BJ (cell line): ENCODE data around the gene LGALS3. TPM values are rescaled to one million over a fixed set of nuclear protein-coding genes. Genes with fewer than 3 reads are reported as not detected.

Experiments
- CTCF ChIA-PET: fragments of 350-600 bp; formaldehyde crosslinking; extraction: SDS; loops from one replicate; lab custom pipeline; 2021; ENCODE audit warnings: antibody characterized with exemption, inconsistent platforms; lab: Yijun Ruan, JAX
- POLR2A ChIA-PET: fragments of 300-600 bp; sonication (Branson Sonifier 250); formaldehyde crosslinking; extraction: SDS; loops from one replicate; lab custom pipeline; 2021; ENCODE audit warnings: antibody characterized with exemption; lab: Charles Lee
- DNase-seq: peaks from one replicate; pipeline ENCODE4 v3.0.0-alpha.2; 2011; ENCODE audit warnings: low read depth
- H3K27me3 ChIP-seq: 2 replicates; pipeline ENCODE4 v1.6.0; 2011; ENCODE audit warnings: low read length; ENCODE audit not compliant: control insufficient read depth, insufficient read depth
- H3K36me3 ChIP-seq: 2 replicates; pipeline ENCODE4 v1.5.1; 2011; ENCODE audit warnings: low read length; ENCODE audit not compliant: control insufficient read depth, insufficient read depth
- H3K4me3 ChIP-seq: 2 replicates; pipeline ENCODE4 v1.5.1; 2011; ENCODE audit warnings: low read depth, mild to moderate bottlenecking, control low read depth, low read length
- polyA plus RNA-seq: library from polyadenylated mRNA; depleted of rRNA; stranded (reverse); fragments of >200 nt; gene quantifications from 2 replicates; pipeline ENCODE4 v1.2.3, GENCODE V29; 2011
- TF ChIP-seq, protein P1 (sequence below): IDR thresholded peaks from 2 replicates; pipeline ENCODE4 v1.5.1; 2011; ENCODE audit warnings: low read depth, mild to moderate bottlenecking, control low read depth, inconsistent platforms, low read length, moderate library complexity; ENCODE audit not compliant: insufficient read depth

LGALS3 gene
- polyA plus RNA-seq, 1 experiment, result 182 TPM

DNA sequence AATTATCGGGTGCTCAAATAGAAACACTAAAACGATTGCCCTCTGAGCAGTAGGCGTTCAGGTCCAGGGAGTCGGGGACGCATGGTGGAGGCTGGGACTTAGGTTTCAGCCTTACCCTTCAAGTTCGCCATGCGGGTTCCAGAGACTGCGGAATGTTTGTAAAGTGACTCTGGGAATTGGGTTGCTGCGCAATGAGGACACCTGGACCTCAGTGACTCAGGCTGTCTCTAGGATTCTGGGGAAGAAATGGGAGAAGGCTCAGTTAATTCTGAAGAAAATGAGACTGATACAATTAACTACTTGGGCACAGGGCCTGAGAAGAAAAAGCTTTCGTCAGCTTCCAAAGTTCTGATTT is 1.1 kb downstream of the LGALS3 start:
- DNase-seq, result no peak
- ChIA-PET CTCF (interaction anchor here (0.9 to 1.9 kb wide), 5 partner anchors 13 to 79 kb away, joined by 3 to 8 read pairs (median 5); partner anchors contain the start of gene MAPK1IP1L), POLR2A (interaction anchor here (1.1 kb wide), 1 partner anchor 11 kb away, joined by 3 read pairs; no protein-coding TSS in a partner anchor)
- TF ChIP-seq, protein P1, sequence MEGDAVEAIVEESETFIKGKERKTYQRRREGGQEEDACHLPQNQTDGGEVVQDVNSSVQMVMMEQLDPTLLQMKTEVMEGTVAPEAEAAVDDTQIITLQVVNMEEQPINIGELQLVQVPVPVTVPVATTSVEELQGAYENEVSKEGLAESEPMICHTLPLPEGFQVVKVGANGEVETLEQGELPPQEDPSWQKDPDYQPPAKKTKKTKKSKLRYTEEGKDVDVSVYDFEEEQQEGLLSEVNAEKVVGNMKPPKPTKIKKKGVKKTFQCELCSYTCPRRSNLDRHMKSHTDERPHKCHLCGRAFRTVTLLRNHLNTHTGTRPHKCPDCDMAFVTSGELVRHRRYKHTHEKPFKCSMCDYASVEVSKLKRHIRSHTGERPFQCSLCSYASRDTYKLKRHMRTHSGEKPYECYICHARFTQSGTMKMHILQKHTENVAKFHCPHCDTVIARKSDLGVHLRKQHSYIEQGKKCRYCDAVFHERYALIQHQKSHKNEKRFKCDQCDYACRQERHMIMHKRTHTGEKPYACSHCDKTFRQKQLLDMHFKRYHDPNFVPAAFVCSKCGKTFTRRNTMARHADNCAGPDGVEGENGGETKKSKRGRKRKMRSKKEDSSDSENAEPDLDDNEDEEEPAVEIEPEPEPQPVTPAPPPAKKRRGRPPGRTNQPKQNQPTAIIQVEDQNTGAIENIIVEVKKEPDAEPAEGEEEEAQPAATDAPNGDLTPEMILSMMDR, result no peak
- peak overlapping the region; percentile 83 for H3K4me3 ChIP-seq
- no peaks in the 10 kb centered on the region for H3K27me3 ChIP-seq
- no peaks in the 10 kb centered on the region for H3K36me3 ChIP-seq

DNA sequence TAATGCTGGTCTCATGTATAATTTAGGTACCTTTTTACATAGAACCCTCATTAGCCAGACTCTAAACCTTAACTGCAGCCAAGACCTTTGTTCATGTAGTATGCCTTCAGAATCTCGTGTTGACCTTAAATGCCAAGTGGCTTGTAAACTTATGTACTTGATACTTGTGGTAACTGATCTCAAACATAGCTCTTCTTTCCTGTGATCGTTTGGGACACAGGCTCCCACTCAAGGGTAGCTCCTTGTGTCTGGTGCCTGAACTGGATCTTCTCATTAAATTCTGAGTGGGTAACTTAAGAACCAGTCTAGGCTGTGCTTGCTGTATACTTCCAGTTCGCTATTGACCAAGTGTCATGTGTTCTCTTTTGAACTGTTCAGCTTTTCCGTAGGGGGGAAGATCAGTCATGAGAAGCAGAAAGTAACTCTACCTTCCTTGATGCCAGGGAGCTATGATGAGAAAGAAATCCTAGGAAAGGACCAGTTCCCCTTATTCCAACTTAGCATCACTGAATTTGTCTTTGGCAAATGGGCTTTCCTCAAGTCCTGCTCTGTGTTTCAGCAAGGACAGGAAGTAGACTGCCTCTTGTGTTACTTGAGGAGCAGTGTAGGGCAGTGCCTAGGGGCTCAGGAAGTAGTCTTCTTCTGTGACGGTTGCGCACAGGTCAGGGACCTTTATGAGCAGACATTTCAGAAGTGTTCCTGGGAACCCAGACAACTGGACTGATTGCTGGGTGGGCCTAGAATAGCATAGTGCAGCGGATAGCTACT is 2.5 kb downstream of the LGALS3 start:
- ChIA-PET CTCF (interaction anchor here (0.7 to 2.0 kb wide), 7 partner anchors 29 to 51 kb away, joined by 3 to 8 read pairs (median 3); no protein-coding TSS in a partner anchor), POLR2A (no interaction called here)
- no peaks in the 10 kb centered on the region for H3K36me3 ChIP-seq
- TF ChIP-seq, protein P1, result 0 out of 2 replicates have a peak, but pooled peaks have one; percentile 5
- H3K4me3 ChIP-seq, result peak overlapping the region; percentile 10
- H3K27me3 ChIP-seq, result no peaks in the 10 kb centered on the region
- DNase-seq, result no peak

DNA sequence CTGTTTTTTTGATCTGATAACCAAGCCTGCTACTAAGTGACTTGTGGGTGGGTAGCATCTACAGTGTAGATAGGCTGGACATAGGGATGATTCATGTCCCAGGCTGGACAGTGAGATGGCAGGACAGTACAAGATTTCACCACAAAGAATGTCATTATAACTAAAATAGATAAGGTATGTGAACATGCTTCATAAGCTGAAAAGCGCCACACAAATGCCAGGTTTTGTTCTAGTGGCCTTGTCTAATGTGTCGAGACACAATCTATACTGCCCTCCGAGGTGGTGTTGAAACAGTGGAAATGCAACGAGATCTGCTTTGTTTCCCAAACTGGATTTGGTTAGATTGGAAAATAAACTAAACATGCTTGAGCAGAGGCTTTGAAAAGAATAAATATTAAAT is 4.4 kb downstream of the LGALS3 start:
- no peak overlapping the region for H3K4me3 ChIP-seq

DNA sequence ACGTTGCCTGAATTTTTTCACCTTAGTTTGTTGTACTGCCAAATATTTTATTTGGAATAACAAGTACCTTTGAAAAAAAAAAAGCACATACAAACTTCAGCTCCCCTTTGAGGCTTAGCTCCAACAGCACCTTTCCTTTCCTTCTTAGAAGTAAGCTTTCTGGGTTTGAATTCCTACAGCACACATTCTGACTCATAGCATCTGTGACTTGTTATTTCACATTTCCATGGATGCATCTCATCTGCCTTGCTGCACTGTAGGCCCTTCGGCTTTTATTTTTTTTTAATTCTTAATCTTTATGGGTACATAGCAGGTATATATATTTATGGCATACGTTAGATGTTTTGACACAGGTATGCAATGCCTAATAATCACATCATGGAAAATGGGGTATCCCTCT is 7.2 kb downstream of the LGALS3 start:
- H3K27me3 ChIP-seq, result no peaks in the 10 kb centered on the region
- DNase-seq, result no peak
- ChIA-PET POLR2A (interaction anchor here (0.7 to 1.0 kb wide), 2 partner anchors 33 to 113 kb away, joined by 3 read pairs; no protein-coding TSS in a partner anchor), CTCF (interaction anchor here (0.6 to 3.7 kb wide), 6 partner anchors 15 to 85 kb away, joined by 3 to 16 read pairs (median 5); partner anchors contain the start of gene MAPK1IP1L)
- TF ChIP-seq, protein P1, result no peak
- H3K4me3 ChIP-seq, result no peak overlapping the region
- peaks cover 17% of the 10 kb centered on the region for H3K36me3 ChIP-seq

More for the DNA sequence above, 4.4 kb downstream of the LGALS3 start:
- no peak for DNase-seq
- ChIA-PET POLR2A (no interaction called here), CTCF (interaction anchor here (0.9 to 2.1 kb wide), 8 partner anchors 14 to 82 kb away, joined by 3 to 9 read pairs (median 4); partner anchors contain the start of gene MAPK1IP1L)
- H3K36me3 ChIP-seq, result 0 out of 2 replicates have a peak, but pooled peaks cover 3% of the 10 kb centered on the region
- no peaks in the 10 kb centered on the region for H3K27me3 ChIP-seq
- TF ChIP-seq, protein P1, result peak; percentile 38
